IMR-90 (cell line): ENCODE data around the gene SLC7A4. TPM values are rescaled to one million over a fixed set of nuclear protein-coding genes. Genes with fewer than 3 reads are reported as not detected.

Source experiments
- ATAC-seq: fragments of 200-7000 bp; cut with Tn5 transposase; 2 replicates; pipeline ENCODE4 v1.9.1; 2020; ENCODE audit warnings: low read depth, mild to moderate bottlenecking, moderate library complexity
- BruUV-seq: library from RNA; stranded (reverse); fragments of 400-500 nt; replicated peaks from 2 replicates; lab custom pipeline; 2021; lab: Mats Ljungman, UMichigan
- CTCF ChIA-PET: fragments of 300-600 bp; formaldehyde crosslinking; extraction: SDS; loops from one replicate; lab custom pipeline; 2021; ENCODE audit warnings: antibody characterized with exemption; lab: Yijun Ruan, JAX
- POLR2A ChIA-PET: fragments of 300-600 bp; sonication (Branson Sonifier 250); formaldehyde crosslinking; loops from one replicate; lab custom pipeline; 2022; ENCODE audit warnings: antibody characterized with exemption; ENCODE audit not compliant: unreplicated experiment; lab: Charles Lee
- DNase-seq: peaks from one replicate; pipeline ENCODE4 v3.0.0; 2013
- H2AFZ ChIP-seq: replicated peaks from 2 replicates; pipeline ENCODE3; 2013; ENCODE audit warnings: low read length, mild to moderate bottlenecking; ENCODE audit not compliant: poor library complexity
- H2AK5ac ChIP-seq: 2 replicates; pipeline ENCODE4 v1.6.1; 2013; ENCODE audit warnings: low read depth, low read length, inconsistent platforms
- H2AK9ac ChIP-seq: replicated peaks from 2 replicates; pipeline ENCODE3; 2013; ENCODE audit warnings: mild to moderate bottlenecking, low read depth, low read length, moderate library complexity; ENCODE audit not compliant: poor library complexity
- H2BK120ac ChIP-seq: 2 replicates; pipeline ENCODE4 v1.6.1; 2013; ENCODE audit warnings: low read depth, low read length, inconsistent platforms
- H2BK15ac ChIP-seq: 3 replicates; pipeline ENCODE4 v1.6.1; 2013; ENCODE audit warnings: low read depth, low read length, inconsistent platforms
- H2BK20ac ChIP-seq: 2 replicates; pipeline ENCODE4 v1.6.1; 2013; ENCODE audit warnings: low read depth, mild to moderate bottlenecking, inconsistent platforms, low read length, moderate library complexity
- H2BK5ac ChIP-seq: 2 replicates; pipeline ENCODE4 v1.6.1; 2013; ENCODE audit warnings: mild to moderate bottlenecking, low read depth, low read length, inconsistent platforms; ENCODE audit not compliant: poor library complexity, severe bottlenecking
- H3K14ac ChIP-seq: replicated peaks from 2 replicates; pipeline ENCODE4 v1.6.1; 2013; ENCODE audit warnings: low read depth, low read length, inconsistent platforms
- H3K18ac ChIP-seq: 2 replicates; pipeline ENCODE4 v1.6.1; 2013; ENCODE audit warnings: low read depth, low read length, control low read depth
- H3K23ac ChIP-seq: 2 replicates; pipeline ENCODE4 v1.6.1; 2013; ENCODE audit warnings: low read depth, low read length, inconsistent platforms
- H3K27ac ChIP-seq: 2 replicates; pipeline ENCODE4 v1.5.1; 2013; ENCODE audit warnings: mild to moderate bottlenecking, control low read depth, low read length; ENCODE audit not compliant: insufficient read depth
- H3K27me3 ChIP-seq: 2 replicates; pipeline ENCODE4 v1.6.1; 2013; ENCODE audit warnings: low read length; ENCODE audit not compliant: control insufficient read depth, insufficient read depth
- H3K36me3 ChIP-seq: 2 replicates; pipeline ENCODE4 v1.6.1; 2013; ENCODE audit warnings: low read length, mixed read lengths; ENCODE audit not compliant: control insufficient read depth, insufficient read depth
- H3K4ac ChIP-seq: 2 replicates; pipeline ENCODE4 v1.6.1; 2013; ENCODE audit warnings: low read depth, low read length, inconsistent platforms
- H3K4me1 ChIP-seq: 2 replicates; pipeline ENCODE4 v1.6.1; 2013; ENCODE audit warnings: low read length, mixed read lengths; ENCODE audit not compliant: control insufficient read depth, insufficient read depth
- H3K4me2 ChIP-seq: 2 replicates; pipeline ENCODE4 v1.6.1; 2013; ENCODE audit warnings: low read depth, mild to moderate bottlenecking, control low read depth, low read length, moderate library complexity
- H3K4me3 ChIP-seq: 2 replicates; pipeline ENCODE4 v1.5.1; 2013; ENCODE audit warnings: low read depth, mild to moderate bottlenecking, control low read depth, low read length, moderate library complexity; ENCODE audit not compliant: insufficient read depth
- H3K56ac ChIP-seq: 2 replicates; pipeline ENCODE4 v1.6.1; 2013; ENCODE audit warnings: low read length, inconsistent platforms; ENCODE audit not compliant: insufficient read depth; ENCODE audit errors: extremely low read depth
- H3K79me1 ChIP-seq, 2 experiments: 2 replicates each; pipeline ENCODE4 v1.6.1; 2013; ENCODE audit warnings: low read length in 2 of 2, inconsistent platforms in 1 of 2, low read depth in 1 of 2
- H3K9ac ChIP-seq: 2 replicates; pipeline ENCODE4 v1.6.1; 2013; ENCODE audit warnings: low read depth, low read length, control low read depth
- H3K9me1 ChIP-seq: 2 replicates; pipeline ENCODE4 v1.6.1; 2013; ENCODE audit warnings: low read length, inconsistent platforms; ENCODE audit not compliant: insufficient read depth
- H3K9me3 ChIP-seq: 2 replicates; pipeline ENCODE4 v1.6.1; 2013; ENCODE audit warnings: low read length; ENCODE audit not compliant: control insufficient read depth, insufficient read depth
- H4K20me1 ChIP-seq: 2 replicates; pipeline ENCODE4 v1.6.1; 2013; ENCODE audit warnings: low read length, inconsistent platforms; ENCODE audit not compliant: insufficient read depth
- H4K5ac ChIP-seq: 2 replicates; pipeline ENCODE4 v1.6.1; 2013; ENCODE audit warnings: mild to moderate bottlenecking, low read depth, low read length, control low read depth
- H4K8ac ChIP-seq, 2 experiments: 2 replicates each; pipeline ENCODE4 v1.6.1; 2013; ENCODE audit warnings: low read depth in 2 of 2, low read length in 2 of 2, control low read depth in 1 of 2, inconsistent platforms in 1 of 2
- H4K91ac ChIP-seq: 2 replicates; pipeline ENCODE4 v1.6.1; 2013; ENCODE audit warnings: low read depth, low read length, inconsistent platforms; ENCODE audit not compliant: insufficient read depth
- BHLHE40 ChIP-seq: fragments of 150-350 bp; IDR thresholded peaks from 2 replicates; pipeline ENCODE4 v1.6.1; 2016; ENCODE audit warnings: mild to moderate bottlenecking, low read depth, low read length
- CTCF ChIP-seq: conservative IDR thresholded peaks from 2 replicates; pipeline ENCODE4 v1.5.1; 2012; ENCODE audit warnings: mild to moderate bottlenecking, low read depth, low read length, improper control_type of control experiment
- ELK1 ChIP-seq: fragments of 150-350 bp; IDR thresholded peaks from 2 replicates; pipeline ENCODE4 v1.6.1; 2016; ENCODE audit warnings: low read depth, mild to moderate bottlenecking, low read length, moderate library complexity, borderline replicate concordance
- FOS ChIP-seq: fragments of 150-350 bp; IDR thresholded peaks from 2 replicates; pipeline ENCODE4 v1.6.1; 2016; ENCODE audit warnings: low read depth, low read length
- MAFK ChIP-seq: IDR thresholded peaks from 2 replicates; pipeline ENCODE4 v1.6.1; 2012; ENCODE audit warnings: low read depth, low read length, improper control_type of control experiment
- MAZ ChIP-seq: IDR thresholded peaks from 2 replicates; pipeline ENCODE4 v1.6.1; 2012; ENCODE audit warnings: low read depth, mild to moderate bottlenecking, low read length, improper control_type of control experiment, moderate library complexity, borderline replicate concordance
- MXI1 ChIP-seq: IDR thresholded peaks from 2 replicates; pipeline ENCODE4 v1.6.1; 2012; ENCODE audit warnings: low read depth, mild to moderate bottlenecking, low read length, moderate library complexity, borderline replicate concordance
- NFE2L2 ChIP-seq: fragments of 150-350 bp; IDR thresholded peaks from 2 replicates; pipeline ENCODE4 v1.6.1; 2016; ENCODE audit warnings: low read depth, mild to moderate bottlenecking, low read length
- POLR2A ChIP-seq: IDR thresholded peaks from 2 replicates; pipeline ENCODE4 v1.6.1; 2012; ENCODE audit warnings: mild to moderate bottlenecking, low read depth, low read length
- RAD21 ChIP-seq: IDR thresholded peaks from 2 replicates; pipeline ENCODE4 v1.6.1; 2012; ENCODE audit warnings: low read length, improper control_type of control experiment
- RCOR1 ChIP-seq: IDR thresholded peaks from 2 replicates; pipeline ENCODE4 v1.6.1; 2012; ENCODE audit warnings: mild to moderate bottlenecking, low read length, improper control_type of control experiment; ENCODE audit not compliant: insufficient replicate concordance
- RFX5 ChIP-seq: IDR thresholded peaks from 2 replicates; pipeline ENCODE4 v1.8.0; 2012; ENCODE audit warnings: low read depth, mild to moderate bottlenecking, low read length, moderate library complexity
- SMC3 ChIP-seq: fragments of 150-350 bp; IDR thresholded peaks from 2 replicates; pipeline ENCODE4 v1.6.1; 2016; ENCODE audit warnings: low read depth, mild to moderate bottlenecking, antibody characterized with exemption, low read length, moderate library complexity
- WGBS, 2 experiments: methylation state at CpG; one replicate each; pipeline versions ENCODE4 v1.1.5 to v1.1.7; 2013; ENCODE audit warnings: missing lambda C conversion rate in 2 of 2; ENCODE audit not compliant: insufficient read length in 1 of 2; ENCODE audit errors: extremely low coverage in 2 of 2; 5-methylcytosine and 5-hydroxymethylcytosine counted together
- dilution Hi-C: fragments of 300-500 bp; cut with HindIII; formaldehyde crosslinking; loops from one replicate; pipeline ENCODE4 v1.14.3; 2018; ENCODE audit warnings: low sequenced_read_pairs; ENCODE audit not compliant: unreplicated experiment
- in situ Hi-C: fragments of 300-500 bp; cut with MboI; formaldehyde crosslinking; loops from 3 replicates; pipeline ENCODE4 v1.14.3; 2019; ENCODE audit warnings: low sequenced_read_pairs, inconsistent platforms, mixed read lengths
- intact Hi-C: fragments of 100-400 bp; cut with micrococcal nuclease; formaldehyde crosslinking; loops from 2 replicates; pipeline ENCODE4 v1.10.0; 2022
- polyA plus RNA-seq, 3 experiments: library from polyadenylated mRNA; depleted of rRNA; stranded (reverse); fragments of >200 nt; gene quantifications; 2 replicates each; pipeline ENCODE4 v1.2.3, GENCODE V29; 2012; ENCODE audit warnings: low replicate concordance in 1 of 3
- total RNA-seq: library from RNA; depleted of rRNA; stranded (reverse); fragments of >200 nt; gene quantifications from 2 replicates; pipeline ENCODE4 v1.2.3, GENCODE V29; 2012

The SLC7A4 gene
- total and polyA plus RNA-seq, 2 of the 4 experiments (the other 2 are of a cell fraction) = 0.03 TPM; not detected in 1

GRCh38 chr22:20981787-20982562 lies 50.4 kb downstream of the SLC7A4 start, which contains the start of gene LZTR1:
Gene LZTR1 (plus strand): TSS chr22:20982297. CDS start chr22:20982372, 75 bp downstream.
- Histone ChIP-seq H2BK120ac (peak within 1 kb of the TSS; percentile 74; the same call in 1 of the 2 replicates), H2BK5ac (peak within 1 kb of the TSS; percentile 93), H3K9me3 (peaks cover 10% of the 10 kb centered on the region), H3K27me3 (no peaks in the 10 kb centered on the region), H3K4me3 (peak within 1 kb of the TSS; percentile 87), H4K5ac (peak within 1 kb of the TSS; percentile 99), H4K91ac (peak within 1 kb of the TSS; percentile 99), H2AFZ (peak within 1 kb of the TSS; percentile 99), H3K4me2 (peak within 1 kb of the TSS; percentile 89), H3K56ac (peak within 1 kb of the TSS; percentile 92), H2AK9ac (peak within 1 kb of the TSS; percentile 98), H2AK5ac (peak within 1 kb of the TSS; percentile 89), H3K14ac (peak within 1 kb of the TSS; percentile 99), H3K79me1 (peaks cover 25 to 45% of the 10 kb centered on the region in 2 experiments), H3K9me1 (peaks cover 28% of the 10 kb centered on the region), H3K36me3 (peaks cover 15% of the 10 kb centered on the region), H4K20me1 (no peaks in the 10 kb centered on the region), H3K4ac (peak within 1 kb of the TSS; percentile 98), H2BK15ac (peak within 1 kb of the TSS; percentile 78; the same call in 1 of the 3 replicates), H3K4me1 (peaks cover 11% of the 10 kb centered on the region), H3K23ac (peak within 1 kb of the TSS; percentile 96), H4K8ac (peak within 1 kb of the TSS; percentile 96 to 99), H2BK20ac (peak within 1 kb of the TSS; percentile 43; the same call in 1 of the 2 replicates), H3K9ac (peak within 1 kb of the TSS; percentile 93), H3K27ac (peak within 1 kb of the TSS; percentile 91), H3K18ac (peak within 1 kb of the TSS; percentile 90; the same call in 1 of the 2 replicates)
- 1% methylated on average over 55 of the region's 87 CpGs; no CpG with 5 or more reads in 1 of the 2 experiments for WGBS, 2 experiments
- CTCF ChIA-PET = interaction anchor here (0.6 to 1.1 kb wide), 3 partner anchors 17 to 798 kb away, joined by 3 to 4 read pairs (median 3); no protein-coding TSS in a partner anchor
- in situ Hi-C loops = no loop called here
- no TSS peak for BruUV-seq
- POLR2A ChIA-PET = interaction anchor here (0.6 to 1.3 kb wide), 4 partner anchors 10 to 110 kb away, joined by 3 to 7 read pairs (median 6); no protein-coding TSS in a partner anchor
- DNase-seq = peak; percentile 82
- intact Hi-C loops = loop anchor here (1.0 to 2.0 kb wide), 2 partner anchors 97 to 178 kb away; no protein-coding TSS in a partner anchor
- ATAC-seq = peak; percentile 95
- dilution Hi-C loops = no loop called here
- TF ChIP-seq SMC3 (peak; percentile 58), RCOR1 (peak; percentile 29), RFX5 (no peak), MXI1 (peak; percentile 83; the same call in 1 of the 2 replicates), MAZ (peak; percentile 1; the same call in 1 of the 2 replicates), FOS (no peak), ELK1 (no peak), MAFK (no peak), POLR2A (peak; percentile 85), BHLHE40 (0 out of 2 replicates have a peak, but pooled peaks have one; percentile 17), CTCF (peak; percentile 71), NFE2L2 (no peak), RAD21 (peak; percentile 64)
